Activated CD4-positive, alpha-beta memory T cell treated with anti-CD3 and anti-CD28 coated beads for 36 hours (primary cell): Measurements from ENCODE around the gene QKI. TPM values are rescaled to one million over a fixed set of nuclear protein-coding genes. Genes with fewer than 3 reads are reported as not detected.

ENCODE experiments used
- CTCF ChIA-PET: fragments of 350-600 bp; sonication (Branson Sonifier 250); formaldehyde crosslinking; loops from one replicate; lab custom pipeline; 2021; ENCODE audit warnings: antibody characterized with exemption, inconsistent platforms; lab: Charles Lee
- POLR2A ChIA-PET: fragments of 350-600 bp; sonication (Branson Sonifier 250); formaldehyde crosslinking; loops from one replicate; lab custom pipeline; 2021; ENCODE audit warnings: antibody characterized with exemption; lab: Charles Lee
- DNase-seq: peaks from one replicate; pipeline ENCODE4 v3.0.0-alpha.2; 2020
- H3K27ac Mint-ChIP-seq: one replicate; pipeline ENCODE4 v1.8.0; 2021; ENCODE audit warnings: mixed read lengths
- H3K27me3 Mint-ChIP-seq: one replicate; pipeline ENCODE4 v1.8.0; 2021; ENCODE audit warnings: mixed read lengths
- H3K36me3 Mint-ChIP-seq: one replicate; pipeline ENCODE4 v1.8.0; 2021; ENCODE audit warnings: mixed read lengths
- H3K4me1 Mint-ChIP-seq: one replicate; pipeline ENCODE4 v1.8.0; 2021; ENCODE audit warnings: low read depth, mixed read lengths
- H3K4me3 Mint-ChIP-seq: one replicate; pipeline ENCODE4 v1.8.0; 2021; ENCODE audit warnings: mild to moderate bottlenecking, mixed read lengths
- H3K9me3 Mint-ChIP-seq: one replicate; pipeline ENCODE4 v1.8.0; 2021; ENCODE audit warnings: mixed read lengths
- intact Hi-C: fragments of 100-400 bp; cut with micrococcal nuclease; formaldehyde crosslinking; loops from one replicate; pipeline ENCODE4 v1.15.1; 2023
- total RNA-seq, 2 experiments: library from RNA; stranded (reverse); gene quantifications; one replicate each; pipeline ENCODE4 v1.2.3, GENCODE V29; 2021

The QKI gene
- total RNA-seq, 2 experiments from 2014 or later, result 43.9 to 44.2 TPM

DNA sequence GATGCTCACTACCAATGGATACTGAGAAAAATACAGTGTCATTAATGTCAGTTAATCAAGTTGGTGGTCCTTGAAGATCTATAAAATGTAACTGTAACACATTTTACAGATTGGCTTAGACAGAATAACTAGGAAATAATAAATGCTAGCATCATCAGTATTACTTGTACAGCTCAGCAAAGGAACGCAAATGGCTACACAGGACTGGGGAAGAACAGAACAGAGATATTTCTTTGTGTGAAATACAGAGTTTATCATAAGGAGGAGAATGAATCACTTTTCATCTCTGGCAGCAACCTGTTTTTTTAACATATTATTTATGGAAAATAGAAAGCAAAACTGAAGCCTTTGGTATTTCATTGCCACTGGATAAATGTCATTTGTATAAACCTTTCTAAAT lies 8.2 kb upstream of the QKI start:
- no peaks in the 10 kb centered on the region for H3K9me3 Mint-ChIP-seq
- intact Hi-C loops, result no loop called here
- H3K4me3 Mint-ChIP-seq, result peak overlapping the region; percentile 76
- ChIA-PET CTCF (interaction anchor here (1.1 kb wide), 1 partner anchor 9 kb away, joined by 3 read pairs; no protein-coding TSS in a partner anchor), POLR2A (no interaction called here)
- no peak for DNase-seq
- H3K27me3 Mint-ChIP-seq, result no peaks in the 10 kb centered on the region
- H3K36me3 Mint-ChIP-seq, result no peaks in the 10 kb centered on the region
- no peak overlapping the region for H3K27ac Mint-ChIP-seq
- H3K4me1 Mint-ChIP-seq, result peaks cover 13% of the 10 kb centered on the region

GRCh38 chr6:163406830-163407229 lies 7.7 kb upstream of the QKI start:
- no peak overlapping the region for H3K27ac Mint-ChIP-seq
- peaks cover 13% of the 10 kb centered on the region for H3K4me1 Mint-ChIP-seq
- CTCF ChIA-PET, result interaction anchor here (0.6 kb wide), 1 partner anchor 452 kb away, joined by 3 read pairs; no protein-coding TSS in a partner anchor
- DNase-seq, result no peak
- H3K36me3 Mint-ChIP-seq, result no peaks in the 10 kb centered on the region
- H3K9me3 Mint-ChIP-seq, result no peaks in the 10 kb centered on the region
- POLR2A ChIA-PET, result no interaction called here
- H3K27me3 Mint-ChIP-seq, result no peaks in the 10 kb centered on the region
- intact Hi-C loops, result no loop called here
- no peak overlapping the region for H3K4me3 Mint-ChIP-seq

DNA sequence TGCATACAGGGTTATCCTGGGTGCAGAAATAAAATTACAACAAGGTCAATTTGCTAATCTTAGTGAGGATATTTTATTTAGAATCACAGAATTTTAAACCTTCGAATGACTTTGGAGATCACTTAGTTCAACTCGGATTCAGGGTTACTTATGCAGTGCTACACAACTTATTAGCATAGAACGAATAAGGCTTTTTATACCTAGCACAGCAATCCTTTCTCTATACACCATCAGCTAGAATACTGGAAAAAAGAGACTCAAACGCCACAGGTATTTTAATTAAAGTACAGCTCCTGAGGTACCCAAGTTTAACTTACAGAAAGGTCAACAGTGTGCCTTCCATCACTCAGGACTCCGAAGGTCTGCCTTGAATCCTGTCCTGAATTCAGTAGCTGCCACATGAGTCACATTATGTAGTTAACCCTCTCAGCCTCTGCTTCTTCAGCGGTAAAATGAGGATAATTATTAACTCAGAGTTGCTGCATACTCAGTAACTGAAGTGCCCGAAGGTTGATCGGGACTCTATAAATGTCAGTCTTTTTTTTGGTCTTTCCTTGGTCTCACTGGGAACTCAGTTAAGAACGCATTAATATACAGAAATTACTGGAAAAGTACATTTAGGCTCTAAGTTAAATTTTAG lies 6.0 kb upstream of the QKI start:
- CTCF ChIA-PET, result no interaction called here
- H3K27me3 Mint-ChIP-seq, result no peaks in the 10 kb centered on the region
- peaks cover 22% of the 10 kb centered on the region for H3K4me1 Mint-ChIP-seq
- no peak for DNase-seq
- H3K27ac Mint-ChIP-seq, result no peak overlapping the region
- H3K9me3 Mint-ChIP-seq, result no peaks in the 10 kb centered on the region
- H3K36me3 Mint-ChIP-seq, result no peaks in the 10 kb centered on the region
- intact Hi-C loops, result no loop called here
- H3K4me3 Mint-ChIP-seq, result no peak overlapping the region
- POLR2A ChIA-PET, result no interaction called here

GRCh38 chr6:163409712-163410111 lies 4.8 kb upstream of the QKI start:
- Mint-ChIP-seq H3K4me1 (peaks cover 22% of the 10 kb centered on the region), H3K27me3 (no peaks in the 10 kb centered on the region), H3K4me3 (no peak overlapping the region), H3K36me3 (no peaks in the 10 kb centered on the region), H3K9me3 (no peaks in the 10 kb centered on the region), H3K27ac (no peak overlapping the region)
- POLR2A ChIA-PET, result no interaction called here
- DNase-seq, result no peak
- intact Hi-C loops, result loop anchor here (10.0 kb wide), 1 partner anchor 1515 kb away; no protein-coding TSS in a partner anchor
- CTCF ChIA-PET, result no interaction called here

DNA sequence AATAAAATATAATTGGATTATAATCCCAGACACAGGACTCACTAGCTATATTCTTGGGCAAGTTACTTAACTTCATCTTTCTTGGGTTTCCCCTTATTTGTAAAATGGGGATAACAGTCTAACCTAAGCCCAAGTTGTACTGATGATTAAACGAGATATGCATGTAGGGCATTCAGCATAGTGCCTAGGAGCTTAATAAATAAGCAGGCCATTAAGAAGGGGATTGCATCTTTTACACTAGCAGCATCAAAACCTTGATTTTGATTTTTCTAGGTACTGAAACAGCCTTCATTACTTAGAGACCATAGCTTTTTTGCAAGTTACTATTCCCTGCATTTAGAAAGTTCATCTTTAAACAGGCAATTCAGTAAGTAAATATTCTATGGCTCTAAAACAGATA lies 2.2 kb upstream of the QKI start:
- Mint-ChIP-seq H3K27me3 (no peaks in the 10 kb centered on the region), H3K36me3 (no peaks in the 10 kb centered on the region), H3K27ac (no peak overlapping the region), H3K9me3 (no peaks in the 10 kb centered on the region), H3K4me3 (peak overlapping the region; percentile 76), H3K4me1 (peaks cover 14% of the 10 kb centered on the region)
- intact Hi-C loops, result loop anchor here (2.0 to 10.0 kb wide), 2 partner anchors 242 to 1512 kb away; no protein-coding TSS in a partner anchor
- no peak for DNase-seq
- CTCF ChIA-PET, result no interaction called here
- POLR2A ChIA-PET, result interaction anchor here (0.9 kb wide), 1 partner anchor 138 kb away, joined by 3 read pairs; no protein-coding TSS in a partner anchor

GRCh38 chr6:163412801-163413344 lies 1.6 kb upstream of the QKI start:
- DNase-seq, result no peak
- Mint-ChIP-seq H3K27ac (peak overlapping the region; percentile 61), H3K4me3 (peak overlapping the region; percentile 76), H3K36me3 (no peaks in the 10 kb centered on the region), H3K4me1 (peaks cover 20% of the 10 kb centered on the region), H3K9me3 (no peaks in the 10 kb centered on the region), H3K27me3 (no peaks in the 10 kb centered on the region)
- intact Hi-C loops, result loop anchor here (2.0 to 10.0 kb wide), 2 partner anchors 242 to 1512 kb away; no protein-coding TSS in a partner anchor
- ChIA-PET CTCF (no interaction called here), POLR2A (interaction anchor here (0.9 kb wide), 1 partner anchor 137 kb away, joined by 3 read pairs; no protein-coding TSS in a partner anchor)

DNA sequence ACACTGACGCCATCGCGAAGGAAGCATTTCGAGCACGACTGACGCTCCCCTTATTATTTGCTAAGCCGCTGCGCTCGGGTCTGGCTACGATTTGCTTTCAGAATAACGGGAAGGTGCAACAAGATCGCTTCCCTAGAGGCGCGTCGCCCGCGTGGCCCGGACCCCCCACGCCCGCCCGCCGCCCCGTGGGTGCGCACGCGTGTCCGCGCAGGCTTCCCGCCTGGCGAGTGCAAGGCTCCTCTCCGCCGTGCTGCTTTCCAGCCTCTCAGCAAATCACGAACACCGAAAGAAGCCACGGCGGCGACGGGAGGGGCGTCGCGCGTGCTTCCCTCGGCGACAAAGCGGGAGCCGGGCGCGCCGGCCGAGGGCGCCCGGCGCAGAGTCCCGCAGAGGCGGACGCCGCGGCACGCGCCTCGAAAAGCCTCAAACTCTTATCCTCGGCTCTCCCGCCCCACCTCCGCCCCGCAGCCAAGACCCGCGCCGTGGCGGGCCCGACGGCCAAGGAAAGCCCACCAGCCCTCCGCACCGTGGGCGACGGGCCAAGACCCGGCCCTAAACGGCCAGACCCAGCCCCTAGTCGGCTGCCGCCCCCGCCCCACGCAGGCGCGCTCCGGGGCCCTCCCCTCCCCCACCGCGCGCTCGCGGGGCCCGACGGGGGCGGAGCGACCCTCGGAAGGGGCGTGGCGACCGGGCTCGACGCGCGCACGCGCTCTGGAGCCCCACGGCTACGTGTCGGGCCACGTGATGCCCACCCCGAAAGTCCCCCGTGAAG lies 987 bp upstream of the QKI start:
- Mint-ChIP-seq H3K27ac (peak overlapping the region; percentile 88), H3K4me1 (peaks cover 24% of the 10 kb centered on the region), H3K27me3 (no peaks in the 10 kb centered on the region), H3K4me3 (peak overlapping the region; percentile 76), H3K36me3 (no peaks in the 10 kb centered on the region), H3K9me3 (no peaks in the 10 kb centered on the region)
- ChIA-PET CTCF (no interaction called here), POLR2A (no interaction called here)
- DNase-seq, result peak; percentile 91
- intact Hi-C loops, result loop anchor here (2.0 to 10.0 kb wide), 3 partner anchors 243 to 1511 kb away; partner anchors contain the start of genes PACRG and PRKN

- ChIA-PET POLR2A (interaction anchor here (1.5 kb wide), 1 partner anchor 45 kb away, joined by 5 read pairs; no protein-coding TSS in a partner anchor), CTCF (interaction anchor here (1.3 to 3.6 kb wide), 3 partner anchors 9 to 139 kb away, joined by 3 to 22 read pairs (median 3); no protein-coding TSS in a partner anchor)
- H3K36me3 Mint-ChIP-seq, result no peaks in the 10 kb centered on the region
- H3K9me3 Mint-ChIP-seq, result no peaks in the 10 kb centered on the region
- H3K27ac Mint-ChIP-seq, result peak overlapping the region; percentile 84
- peak overlapping the region; percentile 75 for H3K4me3 Mint-ChIP-seq
- H3K27me3 Mint-ChIP-seq, result no peaks in the 10 kb centered on the region
- peaks cover 39% of the 10 kb centered on the region for H3K4me1 Mint-ChIP-seq
- DNase-seq, result peak; percentile 44
- intact Hi-C loops, result loop anchor here (2.0 to 10.0 kb wide), 2 partner anchors 688 to 1510 kb away; partner anchors contain the start of genes PACRG and PRKN
These were observed 565 bp downstream of the QKI start for GRCh38 chr6:163414946-163415619.

- Mint-ChIP-seq H3K9me3 (no peaks in the 10 kb centered on the region), H3K36me3 (no peaks in the 10 kb centered on the region), H3K4me3 (peak overlapping the region; percentile 88), H3K27me3 (no peaks in the 10 kb centered on the region), H3K4me1 (peaks cover 45% of the 10 kb centered on the region), H3K27ac (peak overlapping the region; percentile 93)
- ChIA-PET CTCF (interaction anchor here (0.7 to 3.6 kb wide), 11 partner anchors 10 to 190 kb away, joined by 3 to 22 read pairs (median 4); no protein-coding TSS in a partner anchor), POLR2A (interaction anchor here (1.5 kb wide), 1 partner anchor 44 kb away, joined by 5 read pairs; no protein-coding TSS in a partner anchor)
- peak; percentile 54 for DNase-seq
- intact Hi-C loops, result loop anchor here (1.0 to 10.0 kb wide), 5 partner anchors 44 to 1509 kb away; partner anchors contain the start of genes PACRG and PRKN
These were observed 1.4 kb downstream of the QKI start for GRCh38 chr6:163415620-163416556.

DNA sequence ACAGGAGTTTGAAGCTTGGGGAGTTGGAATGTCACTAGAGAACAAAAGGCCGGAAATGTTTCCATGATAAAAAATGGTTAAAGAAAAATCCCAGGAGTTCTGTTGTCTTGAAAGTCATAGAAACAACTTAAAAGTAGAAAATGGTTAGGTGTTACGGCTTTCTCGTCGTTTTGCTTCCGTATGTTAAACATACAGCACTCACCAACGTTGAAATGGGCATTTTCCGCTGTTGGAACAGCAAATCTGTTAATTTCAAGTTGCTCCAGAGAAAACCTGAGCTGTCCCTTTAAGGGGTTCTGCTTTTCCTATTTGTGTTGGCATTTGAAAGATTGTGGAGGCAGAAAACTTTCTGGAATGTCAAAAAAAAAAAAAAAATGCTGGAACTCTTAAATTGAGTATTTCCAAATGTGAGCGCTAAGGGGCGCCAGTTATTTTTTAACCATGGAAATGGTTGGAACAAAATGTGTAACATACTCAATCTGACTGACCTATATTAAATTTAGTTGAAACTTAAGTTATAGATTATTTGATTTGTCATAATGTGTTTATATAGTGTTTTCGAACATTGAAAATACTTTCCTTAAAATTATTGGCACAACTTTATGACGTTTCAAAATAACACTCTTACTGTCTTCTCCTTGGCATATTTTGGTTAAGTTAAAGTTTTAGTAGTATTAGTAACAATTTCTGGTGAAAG lies 2.2 kb downstream of the QKI start:
- DNase-seq, result peak; percentile 24
- Mint-ChIP-seq H3K36me3 (no peaks in the 10 kb centered on the region), H3K4me3 (peak overlapping the region; percentile 88), H3K27ac (peak overlapping the region; percentile 93), H3K4me1 (peaks cover 44% of the 10 kb centered on the region), H3K9me3 (no peaks in the 10 kb centered on the region), H3K27me3 (no peaks in the 10 kb centered on the region)
- intact Hi-C loops, result loop anchor here (1.0 to 10.0 kb wide), 5 partner anchors 12 to 1508 kb away; no protein-coding TSS in a partner anchor
- CTCF ChIA-PET, result interaction anchor here (0.7 to 3.6 kb wide), 12 partner anchors 11 to 189 kb away, joined by 3 to 22 read pairs (median 4); no protein-coding TSS in a partner anchor
- POLR2A ChIA-PET, result no interaction called here
